ENCODE data around the gene C10orf143. TPM values are rescaled to one million over a fixed set of nuclear protein-coding genes. Genes with fewer than 3 reads are reported as not detected.

The C10orf143 gene
- total and polyA plus RNA-seq, 2 of the 4 experiments (the other 2 are of a cell fraction), result 0.36 to 0.60 TPM

DNA sequence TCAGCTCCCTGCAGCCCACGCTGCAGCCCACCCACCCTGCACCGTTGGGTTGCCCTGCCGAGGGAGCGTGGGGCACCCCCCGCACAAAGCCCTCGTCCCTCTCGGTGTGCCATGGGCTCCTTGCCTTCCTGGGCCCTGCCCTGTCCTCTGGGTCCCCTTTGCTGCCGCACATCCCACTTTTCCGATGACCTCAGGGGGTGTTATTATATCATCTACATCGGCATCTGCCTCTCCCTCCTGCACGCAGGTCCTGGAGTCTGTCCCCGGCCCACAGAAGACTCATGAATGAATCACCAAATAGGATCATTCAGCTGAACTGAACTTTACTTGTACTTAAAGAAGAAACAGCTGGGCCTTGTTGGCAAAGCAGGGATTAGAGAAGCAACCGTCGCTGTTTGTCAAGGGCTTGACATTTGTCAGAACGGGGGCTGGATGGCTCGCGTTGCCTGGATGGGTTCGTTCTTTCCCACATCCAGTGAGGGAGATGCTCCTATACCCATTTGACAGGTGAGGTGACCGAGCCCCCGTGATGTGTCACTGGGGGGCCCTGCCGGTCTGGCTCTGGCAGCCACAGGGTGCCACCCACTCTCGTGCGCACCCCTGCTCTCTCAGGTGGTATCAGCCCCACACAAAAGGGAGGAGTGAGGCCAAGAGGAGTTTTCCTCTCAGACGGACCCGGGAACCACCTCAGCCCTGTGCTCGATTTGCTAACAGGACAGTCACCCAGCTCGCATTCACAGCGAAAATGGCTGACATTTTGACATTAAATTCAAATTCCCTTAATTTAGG, 87.9 kb downstream of the C10orf143 start:
- no peak overlapping the region for H3K23ac ChIP-seq (ENCODE audit: low read depth, low read length)
- in situ Hi-C loops (cut with MboI; ENCODE audit: low sequenced_read_pairs), result no loop called here
- intact Hi-C loops (cut with micrococcal nuclease), result no loop called here
- H2BK20ac ChIP-seq (ENCODE audit: low read depth, low read length), result 0 out of 2 replicates have a peak overlapping the region, but pooled peaks have one; percentile 35
- no peak overlapping the region for H4K5ac ChIP-seq (ENCODE audit: low read depth, low read length)
- BruUV-seq (replicated peaks), result no TSS peak
- ATAC-seq (ENCODE audit: low read depth), result peak; percentile 57
- H3K9me1 ChIP-seq (ENCODE audit: insufficient read depth, low read length), result no peaks in the 10 kb centered on the region
- peak overlapping the region; percentile 54 for H2BK120ac ChIP-seq (ENCODE audit: low read depth, low read length)
- no peaks in the 10 kb centered on the region for H4K20me1 ChIP-seq (ENCODE audit: insufficient read depth, low read length)
- H3K79me1 ChIP-seq (ENCODE audit: low read depth in 1 of 2, low read length in 2 of 2), result no peaks in the 10 kb centered on the region
- H4K8ac ChIP-seq (ENCODE audit: low read depth in 2 of 2, low read length in 2 of 2), result peak overlapping the region; percentile 49 to 60; a peak in 2 of 4 replicates
- H3K4me1 ChIP-seq (ENCODE audit: control insufficient read depth, insufficient read depth, low read length), result peaks cover 4% of the 10 kb centered on the region; the same call in 1 of the 2 replicates
- peak overlapping the region; percentile 64 for H2BK5ac ChIP-seq (ENCODE audit: low read depth, low read length, poor library complexity, severe bottlenecking)
- peak overlapping the region; percentile 75 for H2AK5ac ChIP-seq (ENCODE audit: low read depth, low read length)
- ChIA-PET POLR2A (ENCODE audit: unreplicated experiment) (no interaction called here), CTCF (no interaction called here)
- H3K56ac ChIP-seq (ENCODE audit: extremely low read depth, insufficient read depth, low read length), result no peak overlapping the region
- no peak overlapping the region for H3K18ac ChIP-seq (ENCODE audit: low read depth, low read length)
- no peak overlapping the region for H3K9ac ChIP-seq (ENCODE audit: low read depth, low read length)
- H3K9me3 ChIP-seq (ENCODE audit: control insufficient read depth, insufficient read depth, low read length), result no peaks in the 10 kb centered on the region
- H3K27me3 ChIP-seq (ENCODE audit: control insufficient read depth, insufficient read depth, low read length), result no peaks in the 10 kb centered on the region
- H3K27ac ChIP-seq (ENCODE audit: insufficient read depth, low read length), result peak overlapping the region; percentile 17; the same call in 1 of the 2 replicates
- peak overlapping the region; percentile 62; the same call in 1 of the 2 replicates for H4K91ac ChIP-seq (ENCODE audit: insufficient read depth, low read depth, low read length)
- no peak overlapping the region; the same call in 2 of the 3 replicates for H2BK15ac ChIP-seq (ENCODE audit: low read depth, low read length)
- dilution Hi-C loops (cut with HindIII; ENCODE audit: low sequenced_read_pairs, unreplicated experiment), result no loop called here
- peak overlapping the region; percentile 81 for H2AFZ ChIP-seq (replicated peaks; ENCODE audit: low read length, poor library complexity)
- H3K4me3 ChIP-seq (ENCODE audit: insufficient read depth, low read depth, low read length), result no peak overlapping the region
- H3K14ac ChIP-seq (replicated peaks; ENCODE audit: low read depth, low read length), result no peak overlapping the region
- no peaks in the 10 kb centered on the region for H3K36me3 ChIP-seq (ENCODE audit: control insufficient read depth, insufficient read depth, low read length)
- no peak overlapping the region; the same call in 1 of the 2 replicates for H3K4me2 ChIP-seq (ENCODE audit: low read depth, low read length)
- TF ChIP-seq, protein P1, sequence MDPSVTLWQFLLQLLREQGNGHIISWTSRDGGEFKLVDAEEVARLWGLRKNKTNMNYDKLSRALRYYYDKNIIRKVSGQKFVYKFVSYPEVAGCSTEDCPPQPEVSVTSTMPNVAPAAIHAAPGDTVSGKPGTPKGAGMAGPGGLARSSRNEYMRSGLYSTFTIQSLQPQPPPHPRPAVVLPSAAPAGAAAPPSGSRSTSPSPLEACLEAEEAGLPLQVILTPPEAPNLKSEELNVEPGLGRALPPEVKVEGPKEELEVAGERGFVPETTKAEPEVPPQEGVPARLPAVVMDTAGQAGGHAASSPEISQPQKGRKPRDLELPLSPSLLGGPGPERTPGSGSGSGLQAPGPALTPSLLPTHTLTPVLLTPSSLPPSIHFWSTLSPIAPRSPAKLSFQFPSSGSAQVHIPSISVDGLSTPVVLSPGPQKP (IDR thresholded peaks at IDR 0.05; ENCODE audit: borderline replicate concordance, low read depth, low read length), result no peak
- TF ChIP-seq, protein P2, sequence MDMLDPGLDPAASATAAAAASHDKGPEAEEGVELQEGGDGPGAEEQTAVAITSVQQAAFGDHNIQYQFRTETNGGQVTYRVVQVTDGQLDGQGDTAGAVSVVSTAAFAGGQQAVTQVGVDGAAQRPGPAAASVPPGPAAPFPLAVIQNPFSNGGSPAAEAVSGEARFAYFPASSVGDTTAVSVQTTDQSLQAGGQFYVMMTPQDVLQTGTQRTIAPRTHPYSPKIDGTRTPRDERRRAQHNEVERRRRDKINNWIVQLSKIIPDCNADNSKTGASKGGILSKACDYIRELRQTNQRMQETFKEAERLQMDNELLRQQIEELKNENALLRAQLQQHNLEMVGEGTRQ (IDR thresholded peaks at IDR 0.05; ENCODE audit: low read depth, low read length), result no peak
- TF ChIP-seq NFE2L2 (IDR thresholded peaks at IDR 0.05; ENCODE audit: low read depth, low read length) (no peak), MAFK (IDR thresholded peaks at IDR 0.05; ENCODE audit: low read depth, low read length) (no peak), MXI1 (IDR thresholded peaks at IDR 0.05; ENCODE audit: borderline replicate concordance, low read depth, low read length) (no peak), MAZ (IDR thresholded peaks at IDR 0.05; ENCODE audit: borderline replicate concordance, low read depth, low read length) (no peak), FOS (IDR thresholded peaks at IDR 0.05; ENCODE audit: low read depth, low read length) (peak; percentile 29; the same call in 1 of the 2 replicates)
- TF ChIP-seq, protein P3, sequence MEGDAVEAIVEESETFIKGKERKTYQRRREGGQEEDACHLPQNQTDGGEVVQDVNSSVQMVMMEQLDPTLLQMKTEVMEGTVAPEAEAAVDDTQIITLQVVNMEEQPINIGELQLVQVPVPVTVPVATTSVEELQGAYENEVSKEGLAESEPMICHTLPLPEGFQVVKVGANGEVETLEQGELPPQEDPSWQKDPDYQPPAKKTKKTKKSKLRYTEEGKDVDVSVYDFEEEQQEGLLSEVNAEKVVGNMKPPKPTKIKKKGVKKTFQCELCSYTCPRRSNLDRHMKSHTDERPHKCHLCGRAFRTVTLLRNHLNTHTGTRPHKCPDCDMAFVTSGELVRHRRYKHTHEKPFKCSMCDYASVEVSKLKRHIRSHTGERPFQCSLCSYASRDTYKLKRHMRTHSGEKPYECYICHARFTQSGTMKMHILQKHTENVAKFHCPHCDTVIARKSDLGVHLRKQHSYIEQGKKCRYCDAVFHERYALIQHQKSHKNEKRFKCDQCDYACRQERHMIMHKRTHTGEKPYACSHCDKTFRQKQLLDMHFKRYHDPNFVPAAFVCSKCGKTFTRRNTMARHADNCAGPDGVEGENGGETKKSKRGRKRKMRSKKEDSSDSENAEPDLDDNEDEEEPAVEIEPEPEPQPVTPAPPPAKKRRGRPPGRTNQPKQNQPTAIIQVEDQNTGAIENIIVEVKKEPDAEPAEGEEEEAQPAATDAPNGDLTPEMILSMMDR (conservative IDR thresholded peaks at IDR 0.05; ENCODE audit: low read depth, low read length), result no peak
- H3K4ac ChIP-seq (ENCODE audit: low read depth, low read length), result 0 out of 2 replicates have a peak overlapping the region, but pooled peaks have one; percentile 35
- 60% methylated on average over 2 of the region's 28 CpGs; no CpG with 5 or more reads in 1 of the 2 experiments for WGBS, 2 experiments (ENCODE audit: extremely low coverage in 2 of 2, insufficient read length in 1 of 2)
- DNase-seq, result peak; percentile 85
- peak overlapping the region; percentile 47 for H2AK9ac ChIP-seq (replicated peaks; ENCODE audit: low read depth, low read length, poor library complexity)
